H1 (cell line): ENCODE data around the gene UBXN11. TPM values are rescaled to one million over a fixed set of nuclear protein-coding genes. Genes with fewer than 3 reads are reported as not detected.

Experiments
- CTCF ChIA-PET: fragments of 300-600 bp; sonication (Branson Sonifier 250); formaldehyde crosslinking; loops from one replicate; lab custom pipeline; 2021; ENCODE audit not compliant: partially characterized antibody; lab: Charles Lee
- POLR2A ChIA-PET: fragments of 300-600 bp; sonication (Branson Sonifier 250); formaldehyde crosslinking; loops from one replicate; lab custom pipeline; 2021; ENCODE audit warnings: inconsistent platforms; ENCODE audit not compliant: partially characterized antibody; lab: Charles Lee
- DNase-seq, 2 experiments: peaks; one replicate each; pipeline versions ENCODE4 v3.0.0 to v3.0.0-alpha.2; 2010 to 2022; ENCODE audit warnings: low spot score in 2 of 2, low read depth in 1 of 2, mixed read lengths in 1 of 2
- FAIRE-seq: peaks from 2 replicates; lab custom pipeline; 2011; peaks lifted over from hg19 to GRCh38; lab: Jason Lieb, UNC
- H2AFZ ChIP-seq: 2 replicates; pipeline ENCODE4 v1.8.1; 2012; ENCODE audit warnings: low read length, inconsistent platforms
- H2AK5ac ChIP-seq: 2 replicates; pipeline ENCODE4 v1.6.1; 2013; ENCODE audit warnings: low read depth, low read length
- H2BK120ac ChIP-seq: replicated peaks from 2 replicates; pipeline ENCODE3; 2013; ENCODE audit warnings: low read depth, low read length, inconsistent platforms
- H2BK12ac ChIP-seq: 2 replicates; pipeline ENCODE4 v1.6.1; 2013; ENCODE audit warnings: low read depth, low read length
- H2BK15ac ChIP-seq: 2 replicates; pipeline ENCODE4 v1.6.1; 2013; ENCODE audit warnings: low read length
- H2BK20ac ChIP-seq: 2 replicates; pipeline ENCODE4 v1.6.1; 2013; ENCODE audit warnings: low read length
- H2BK5ac ChIP-seq: 2 replicates; pipeline ENCODE4 v1.6.1; 2013; ENCODE audit warnings: low read depth, low read length
- H3K14ac ChIP-seq: 2 replicates; pipeline ENCODE4 v1.6.1; 2013; ENCODE audit warnings: inconsistent platforms; ENCODE audit not compliant: insufficient read length
- H3K18ac ChIP-seq: 2 replicates; pipeline ENCODE4 v1.6.1; 2013; ENCODE audit warnings: low read length; ENCODE audit errors: extremely low read depth
- H3K23ac ChIP-seq: 2 replicates; pipeline ENCODE4 v1.6.1; 2013; ENCODE audit warnings: inconsistent platforms; ENCODE audit not compliant: insufficient read length
- H3K23me2 ChIP-seq: 2 replicates; pipeline ENCODE4 v1.6.1; 2013; ENCODE audit warnings: low read depth, low read length
- H3K27ac ChIP-seq: 2 replicates; pipeline ENCODE4 v1.6.1; 2011; ENCODE audit warnings: low read depth, low read length, inconsistent platforms
- H3K27me3 ChIP-seq, 4 experiments: replicated peaks in 1 of 4; 1 replicate in 1 of 4; 2 replicates in 3 of 4; pipeline versions ENCODE4 v1.6.1 to v1.8.1; 2011 to 2013; ENCODE audit warnings: low read length in 3 of 4, mild to moderate bottlenecking in 3 of 4, inconsistent platforms in 2 of 4, mixed read lengths in 2 of 4, moderate library complexity in 1 of 4; ENCODE audit not compliant: control insufficient read depth in 3 of 4, insufficient read depth in 3 of 4; ENCODE audit errors: extremely low read depth in 1 of 4
- H3K36me3 ChIP-seq, 4 experiments: 2 replicates each; pipeline versions ENCODE4 v1.6.1 to v1.8.1; 2011 to 2013; ENCODE audit warnings: mild to moderate bottlenecking in 4 of 4, low read length in 3 of 4, moderate library complexity in 2 of 4, control low read depth in 1 of 4, inconsistent platforms in 1 of 4; ENCODE audit not compliant: insufficient read depth in 4 of 4, control insufficient read depth in 2 of 4
- H3K4ac ChIP-seq: replicated peaks from 2 replicates; pipeline ENCODE3; 2013; ENCODE audit warnings: low read length, low read depth, mixed read lengths, inconsistent platforms; ENCODE audit not compliant: insufficient read length
- H3K4me1 ChIP-seq, 4 experiments: replicated peaks in 1 of 4; 1 replicate in 1 of 4; 2 replicates in 3 of 4; pipeline versions ENCODE4 v1.6.1 to v1.8.1; 2011 to 2013; ENCODE audit warnings: low read length in 3 of 4, inconsistent platforms in 2 of 4, mixed read lengths in 1 of 4; ENCODE audit not compliant: insufficient read depth in 4 of 4, control insufficient read depth in 3 of 4
- H3K4me2 ChIP-seq, 2 experiments: 2 replicates each; pipeline versions ENCODE4 v1.6.1 to v1.8.1; 2011 to 2013; ENCODE audit warnings: low read depth in 2 of 2, low read length in 2 of 2, control low read depth in 1 of 2, inconsistent platforms in 1 of 2, mild to moderate bottlenecking in 1 of 2; ENCODE audit not compliant: insufficient read depth in 1 of 2
- H3K4me3 ChIP-seq, 4 experiments: fragments of 200-600, 300-600 bp in 1 of 4; sonication (generic), shearing (Covaris generic), sonication (Bioruptor Twin) in 1 of 4; 2 replicates each; pipeline versions ENCODE4 v1.5.1 to v1.8.1; 2011 to 2016; ENCODE audit warnings: low read length in 4 of 4, low read depth in 3 of 4, control low read depth in 2 of 4, inconsistent platforms in 2 of 4, mild to moderate bottlenecking in 2 of 4, mixed read lengths in 1 of 4, moderate library complexity in 1 of 4; ENCODE audit not compliant: insufficient read depth in 2 of 4; ENCODE audit errors: extremely low read depth in 1 of 4
- H3K56ac ChIP-seq: replicated peaks from 2 replicates; pipeline ENCODE3; 2013; ENCODE audit warnings: low read depth, mild to moderate bottlenecking, mixed read lengths, low read length, inconsistent platforms; ENCODE audit not compliant: insufficient read length
- H3K79me1 ChIP-seq: 2 replicates; pipeline ENCODE4 v1.6.1; 2013; ENCODE audit warnings: low read depth, low read length, control low read depth
- H3K79me2 ChIP-seq, 2 experiments: 2 replicates each; pipeline versions ENCODE4 v1.6.1 to v1.8.1; 2012 to 2013; ENCODE audit warnings: low read length in 2 of 2, mild to moderate bottlenecking in 2 of 2, inconsistent platforms in 1 of 2; ENCODE audit not compliant: insufficient read depth in 2 of 2, control insufficient read depth in 1 of 2
- H3K9ac ChIP-seq, 4 experiments: replicated peaks in 1 of 4; 1 replicate in 1 of 4; 2 replicates in 3 of 4; pipeline versions ENCODE4 v1.6.1 to v1.8.1; 2011 to 2013; ENCODE audit warnings: low read depth in 3 of 4, low read length in 3 of 4, control low read depth in 2 of 4, mild to moderate bottlenecking in 2 of 4, moderate library complexity in 2 of 4, inconsistent platforms in 1 of 4; ENCODE audit errors: extremely low read depth in 1 of 4
- H3K9me3 ChIP-seq, 2 experiments: 2 replicates each; pipeline versions ENCODE4 v1.6.1 to v1.8.1; 2012 to 2013; ENCODE audit warnings: mild to moderate bottlenecking in 2 of 2, moderate library complexity in 2 of 2, control low read depth in 1 of 2, inconsistent platforms in 1 of 2, low read depth in 1 of 2, low read length in 1 of 2, mixed read lengths in 1 of 2; ENCODE audit not compliant: insufficient read depth in 2 of 2
- H4K20me1 ChIP-seq, 2 experiments: replicated peaks in 1 of 2; 2 replicates each; pipeline versions ENCODE3 to v1.8.1; 2011 to 2013; ENCODE audit warnings: inconsistent platforms in 2 of 2, low read length in 2 of 2, mild to moderate bottlenecking in 1 of 2; ENCODE audit not compliant: insufficient read depth in 2 of 2, control insufficient read depth in 1 of 2
- H4K5ac ChIP-seq: 2 replicates; pipeline ENCODE4 v1.6.1; 2013; ENCODE audit warnings: low read length, low read depth, mixed read lengths, inconsistent platforms; ENCODE audit not compliant: insufficient read length
- H4K8ac ChIP-seq: 2 replicates; pipeline ENCODE4 v1.8.0; 2013; ENCODE audit warnings: mild to moderate bottlenecking, moderate library complexity, low read length, inconsistent platforms; ENCODE audit not compliant: insufficient read depth; ENCODE audit errors: extremely low read depth
- H4K91ac ChIP-seq: replicated peaks from 2 replicates; pipeline ENCODE3; 2013; ENCODE audit warnings: low read length, mixed read lengths, inconsistent platforms; ENCODE audit not compliant: insufficient read length
- CREB1 ChIP-seq: IDR thresholded peaks from 2 replicates; pipeline ENCODE4 v1.6.1; 2012; ENCODE audit warnings: inconsistent platforms
- CTBP2 ChIP-seq: IDR thresholded peaks from 2 replicates; pipeline ENCODE4 v1.7.0; 2011; ENCODE audit warnings: borderline replicate concordance, mild to moderate bottlenecking, moderate library complexity, mixed read lengths, low read length; ENCODE audit not compliant: insufficient read depth, insufficient read length
- EP300 ChIP-seq, 2 experiments: IDR thresholded peaks; 1 replicate in 1 of 2; 2 replicates in 1 of 2; pipeline ENCODE4 v1.6.1; 2011 to 2012; ENCODE audit warnings: low read depth in 2 of 2, low read length in 2 of 2, mild to moderate bottlenecking in 2 of 2, borderline replicate concordance in 1 of 2, inconsistent platforms in 1 of 2, moderate library complexity in 1 of 2
- JUND ChIP-seq: IDR thresholded peaks from 2 replicates; pipeline ENCODE4 v1.6.1; 2011; ENCODE audit warnings: mild to moderate bottlenecking, improper control_type of control experiment, low read length
- NANOG ChIP-seq: IDR thresholded peaks from 2 replicates; pipeline ENCODE4 v1.6.1; 2011; ENCODE audit warnings: low read length, low read depth, mild to moderate bottlenecking, inconsistent platforms; ENCODE audit not compliant: insufficient read depth, poor library complexity, severe bottlenecking
- NRF1 ChIP-seq: IDR thresholded peaks from 2 replicates; pipeline ENCODE4 v1.6.1; 2011; ENCODE audit warnings: mild to moderate bottlenecking, low read depth, low read length, improper control_type of control experiment
- TBP ChIP-seq: IDR thresholded peaks from 2 replicates; pipeline ENCODE4 v1.6.1; 2011; ENCODE audit warnings: low read depth, low read length, improper control_type of control experiment
- WGBS, 2 experiments: shearing (Covaris generic) in 1 of 2; methylation state at CpG; one replicate each; pipeline versions ENCODE4 v1.1.6 to v1.1.7; 2013 to 2015; ENCODE audit warnings: low lambda C conversion rate in 2 of 2, mixed read lengths in 2 of 2, inconsistent platforms in 1 of 2, low coverage in 1 of 2, missing lambda C conversion rate in 1 of 2; ENCODE audit not compliant: insufficient replicate concordance in 2 of 2, insufficient coverage in 1 of 2, insufficient read length in 1 of 2; ENCODE audit errors: extremely low coverage in 1 of 2, missing lambda C conversion rate in 1 of 2; 5-methylcytosine and 5-hydroxymethylcytosine counted together
- polyA plus RNA-seq, 7 experiments: library from polyadenylated mRNA; depleted of rRNA in 3 of 7; stranded (reverse) in 5 of 7; unstranded in 2 of 7; fragments of >200 nt in 5 of 7; fragments of 200-250 nt in 2 of 7; gene quantifications; 1 replicate in 5 of 7; 2 replicates in 1 of 7; 4 replicates in 1 of 7; pipeline versions ENCODE4 v1.2.1 to v1.2.3, GENCODE V29; 2011 to 2013; ENCODE audit warnings: missing spikeins in 2 of 7, mixed read lengths in 2 of 7
- total RNA-seq: library from RNA; stranded (reverse); fragmentation: NEBNext Ultra II Directional; extraction: Animal tissue kit (Norgen Biotek cat#: 25700); gene quantifications from 2 replicates; pipeline ENCODE4 v1.2.1, GENCODE V29; 2021
- TF ChIP-seq, protein P1 (sequence below): IDR thresholded peaks from 2 replicates; pipeline ENCODE4 v1.6.1; 2011; ENCODE audit warnings: low read length, improper control_type of control experiment
- TF ChIP-seq, protein P2 (sequence below): IDR thresholded peaks from 2 replicates; pipeline ENCODE4 v1.6.1; 2012; ENCODE audit warnings: inconsistent platforms

The UBXN11 gene
- total and polyA plus RNA-seq, 2 of the 8 experiments (the other 6 are each of a cell fraction or from before 2014, with no cell fraction given) = 6.3 to 10.4 TPM

DNA sequence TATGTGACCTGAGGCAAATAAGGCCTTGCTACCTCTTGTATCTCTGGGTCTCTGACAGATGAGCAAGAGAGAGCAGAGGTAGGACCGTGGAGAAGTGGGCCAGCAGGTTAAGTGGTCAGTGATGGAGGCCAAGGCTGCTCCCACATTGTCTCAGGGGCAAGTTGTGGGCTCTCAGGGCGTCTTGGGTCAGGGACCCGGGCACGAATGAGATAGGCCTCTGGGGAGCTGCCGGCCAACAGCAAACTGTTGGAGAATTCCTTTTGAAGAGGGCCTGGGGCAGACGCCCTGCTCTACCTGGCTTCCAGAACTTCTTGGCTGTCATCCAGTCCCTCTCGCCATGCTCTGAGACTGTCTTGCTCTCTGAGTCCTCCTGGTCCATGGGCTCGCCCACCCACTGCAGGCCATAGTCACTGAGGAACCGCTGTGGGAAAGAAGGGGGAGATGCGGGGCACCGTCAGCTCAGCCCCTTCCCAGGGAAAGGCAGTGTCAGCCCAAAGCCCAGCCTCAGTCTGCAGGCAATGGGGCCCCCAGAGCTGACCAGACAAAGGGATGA lies 12.4 kb downstream of the UBXN11 start:
- no peak for DNase-seq
- no peaks in the 10 kb centered on the region for H3K79me2 ChIP-seq
- no peak overlapping the region for H3K4me3 ChIP-seq
- no peaks in the 10 kb centered on the region for H3K9me3 ChIP-seq
- H3K27me3 ChIP-seq = no peaks in the 10 kb centered on the region
- no peak overlapping the region for H4K8ac ChIP-seq
- H3K23ac ChIP-seq = no peak overlapping the region
- H3K36me3 ChIP-seq = no peaks in the 10 kb centered on the region
- H4K20me1 ChIP-seq = no peaks in the 10 kb centered on the region
- no peak overlapping the region for H3K56ac ChIP-seq
- H2BK15ac ChIP-seq = no peak overlapping the region
- no peak overlapping the region for H4K91ac ChIP-seq
- no peak overlapping the region for H2BK120ac ChIP-seq
- no peak overlapping the region for H2BK12ac ChIP-seq
- no peak overlapping the region for H3K27ac ChIP-seq
- H2AK5ac ChIP-seq = no peak overlapping the region
- 81% methylated on average over 9 of the region's 11 CpGs; no CpG with 5 or more reads in 1 of the 2 experiments for WGBS, 2 experiments
- CTCF ChIA-PET = interaction anchor here (1.2 to 57.0 kb wide), 3 partner anchors 1 to 70 kb away, joined by 3 to 1530 read pairs (median 1530); partner anchors contain the start of genes CD52, SH3BGRL3 and UBXN11
- H3K23me2 ChIP-seq = no peaks in the 10 kb centered on the region
- H3K4ac ChIP-seq = no peak overlapping the region
- no peaks in the 10 kb centered on the region for H3K79me1 ChIP-seq
- no peak overlapping the region for H2BK20ac ChIP-seq
- H3K4me1 ChIP-seq = peaks cover 0 to 22% (median 17%) of the 10 kb centered on the region in 4 experiments; a peak in 6 of 7 replicates
- no peak overlapping the region for H3K9ac ChIP-seq
- no peak overlapping the region for H4K5ac ChIP-seq
- no peak overlapping the region for H3K4me2 ChIP-seq
- no peak for FAIRE-seq
- H3K14ac ChIP-seq = no peak overlapping the region
- no peak overlapping the region for H2AFZ ChIP-seq
- no peak overlapping the region for H3K18ac ChIP-seq
- POLR2A ChIA-PET = interaction anchor here (1.2 to 1.4 kb wide), 4 partner anchors 9 to 119 kb away, joined by 3 to 4 read pairs (median 4); no protein-coding TSS in a partner anchor
- no peak overlapping the region for H2BK5ac ChIP-seq
- TF ChIP-seq CREB1 (no peak), NANOG (no peak), TBP (no peak), CTBP2 (no peak), NRF1 (no peak), JUND (no peak), EP300 (IDR thresholded peaks at IDR 0.05; ENCODE audit: borderline replicate concordance in 1 of 2, low read depth in 2 of 2, low read length in 2 of 2) (no peak)
- TF ChIP-seq, protein P1, sequence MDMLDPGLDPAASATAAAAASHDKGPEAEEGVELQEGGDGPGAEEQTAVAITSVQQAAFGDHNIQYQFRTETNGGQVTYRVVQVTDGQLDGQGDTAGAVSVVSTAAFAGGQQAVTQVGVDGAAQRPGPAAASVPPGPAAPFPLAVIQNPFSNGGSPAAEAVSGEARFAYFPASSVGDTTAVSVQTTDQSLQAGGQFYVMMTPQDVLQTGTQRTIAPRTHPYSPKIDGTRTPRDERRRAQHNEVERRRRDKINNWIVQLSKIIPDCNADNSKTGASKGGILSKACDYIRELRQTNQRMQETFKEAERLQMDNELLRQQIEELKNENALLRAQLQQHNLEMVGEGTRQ = no peak
- TF ChIP-seq, protein P2, sequence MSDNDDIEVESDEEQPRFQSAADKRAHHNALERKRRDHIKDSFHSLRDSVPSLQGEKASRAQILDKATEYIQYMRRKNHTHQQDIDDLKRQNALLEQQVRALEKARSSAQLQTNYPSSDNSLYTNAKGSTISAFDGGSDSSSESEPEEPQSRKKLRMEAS = no peak
